GM18861 (cell line): Measurements from ENCODE around the gene ITGA2B.

ENCODE experiments used
- ATAC-seq: cut with Tn5 transposase; IDR thresholded peaks from one replicate; pipeline ENCODE4 v1.9.1; 2021; ENCODE audit not compliant: unreplicated experiment

Gene ITGA2B

GRCh38 chr17:44389281-44389680 lies at the start of gene ITGA2B:
Gene ITGA2B (minus strand): TSS chr17:44389649. CDS start chr17:44389473, 176 bp downstream.
- no peak for ATAC-seq

DNA sequence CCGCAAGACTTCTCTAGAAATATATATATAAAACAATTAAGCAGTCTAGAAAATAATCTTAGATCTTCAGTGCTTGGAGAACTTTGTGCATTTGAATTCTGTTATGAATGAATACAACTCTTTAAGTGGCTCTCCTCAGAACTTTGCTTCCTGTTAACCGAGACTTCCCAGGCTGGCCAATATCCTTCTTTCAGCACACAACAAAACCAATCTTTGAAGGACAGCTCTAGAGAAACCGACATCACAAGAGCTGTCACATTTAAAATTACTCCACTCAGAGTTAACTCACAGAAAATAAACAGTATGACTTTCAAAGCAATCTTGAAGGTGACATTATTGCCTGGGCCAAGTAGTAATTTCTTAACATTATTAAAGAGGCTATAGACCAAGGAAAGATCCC lies 49.7 kb upstream of the ITGA2B start:
- ATAC-seq: no peak

- no peak for ATAC-seq
These were observed 49.2 kb upstream of the ITGA2B start for GRCh38 chr17:44438636-44439035.

- no peak for ATAC-seq
These were observed 46.9 kb upstream of the ITGA2B start for GRCh38 chr17:44436336-44436735.

DNA sequence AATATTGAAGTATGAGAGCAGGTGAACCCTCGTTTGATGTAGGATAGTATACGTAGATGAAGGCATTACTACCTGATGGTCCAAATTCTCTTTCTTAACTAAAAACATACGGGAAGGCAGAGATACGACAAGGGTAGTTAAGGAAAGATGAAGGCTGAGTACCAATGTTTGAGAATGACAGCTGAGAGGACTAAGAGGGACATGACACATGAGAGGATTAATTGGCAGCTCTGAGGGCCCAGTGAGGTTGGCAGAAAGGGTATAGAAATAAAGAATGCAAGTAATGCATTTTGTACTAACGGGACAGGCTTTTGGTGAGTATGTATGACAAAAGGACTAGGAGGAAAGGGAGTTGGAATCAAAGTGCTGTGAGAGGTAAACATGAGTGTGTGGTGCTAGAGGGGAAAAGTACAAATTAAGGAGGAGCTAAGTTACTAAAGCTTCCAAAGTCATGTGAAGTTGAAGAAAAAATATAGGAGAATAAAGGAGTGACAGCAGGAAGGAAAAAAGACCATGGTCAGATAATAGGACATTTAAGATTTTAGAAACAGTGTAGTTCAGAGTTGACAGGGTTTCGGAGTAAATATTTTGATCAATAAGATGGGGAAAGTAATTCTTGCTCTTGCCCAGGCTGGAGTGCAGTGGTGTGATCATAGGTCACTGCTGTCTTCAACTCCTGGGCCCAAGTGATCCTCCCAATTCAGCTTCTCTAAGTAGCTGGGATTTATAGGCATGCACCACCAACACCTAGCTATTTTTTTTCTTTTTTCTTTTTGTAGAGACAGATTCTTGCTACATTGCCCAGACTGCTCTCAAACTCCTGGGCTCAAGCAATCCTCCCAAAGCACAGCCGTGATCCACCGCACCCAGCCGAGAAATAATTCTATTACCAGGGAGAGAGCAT lies 43.1 kb upstream of the ITGA2B start:
- ATAC-seq: no peak

DNA sequence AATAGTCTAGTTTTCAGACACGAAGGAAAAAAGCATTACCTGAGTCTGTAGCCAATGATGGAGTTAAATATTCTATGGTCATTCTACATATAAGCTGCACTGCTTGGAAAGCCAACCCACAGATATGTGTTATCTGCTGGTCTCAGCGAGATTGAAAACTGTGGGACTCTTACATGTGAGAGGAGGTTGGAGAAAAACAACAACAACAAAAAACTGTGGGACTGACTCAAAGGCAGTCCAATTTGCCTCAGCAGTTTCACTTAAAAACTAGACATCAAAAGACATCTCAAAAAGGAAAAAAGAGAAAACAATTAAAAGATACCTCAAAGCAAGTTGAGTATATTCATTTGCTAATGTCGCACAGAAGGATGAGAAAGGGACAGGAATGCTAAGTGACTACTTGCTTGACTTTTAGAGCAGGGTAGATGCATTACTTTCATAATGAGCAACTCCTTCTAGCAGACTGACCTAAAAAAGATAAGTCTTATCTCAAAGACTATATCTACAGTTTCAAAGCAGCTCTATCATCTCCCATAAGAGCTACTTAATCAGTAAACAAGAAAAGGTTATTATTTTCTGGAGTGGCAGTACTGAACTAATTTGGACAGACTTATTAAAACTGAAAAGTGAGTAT lies 35.5 kb upstream of the ITGA2B start:
- no peak for ATAC-seq

GRCh38 chr17:44417553-44417952 lies 28.1 kb upstream of the ITGA2B start:
- peak; percentile 56 for ATAC-seq

DNA sequence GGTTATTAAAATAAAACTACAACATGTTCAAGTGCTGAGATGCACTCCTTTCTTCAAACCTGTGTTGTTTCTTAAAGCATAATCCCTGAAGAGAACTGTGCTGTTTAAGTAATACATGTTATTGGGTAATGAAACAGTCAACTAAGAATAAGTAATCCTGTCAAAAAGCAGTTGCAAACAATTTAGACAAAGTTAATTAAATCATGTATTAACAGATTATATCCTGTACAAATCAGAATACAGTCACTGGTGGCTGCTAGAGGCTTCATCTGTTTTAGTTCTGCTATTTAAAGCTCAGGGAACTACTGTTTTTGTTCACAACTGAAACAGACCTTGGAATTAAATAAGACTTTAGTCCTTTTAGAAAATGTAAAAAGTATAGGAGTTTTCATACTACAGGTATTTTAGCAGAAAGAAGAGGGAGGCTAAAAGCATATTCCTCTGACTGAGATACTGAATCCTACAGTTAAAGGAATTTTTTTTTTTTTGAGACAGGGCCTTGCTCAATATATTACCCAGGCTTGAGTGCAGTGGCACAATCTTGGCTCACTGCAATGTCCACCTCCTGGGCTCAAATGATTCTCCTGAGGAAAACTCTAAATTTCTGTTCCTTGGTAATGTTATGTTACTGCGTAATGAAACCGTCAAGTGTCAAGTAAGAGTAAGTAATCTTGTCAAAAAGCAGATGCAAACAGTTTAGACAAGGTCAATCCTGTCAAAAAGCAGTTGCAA lies 27.3 kb upstream of the ITGA2B start:
- ATAC-seq: no peak

GRCh38 chr17:44414394-44415155 lies 25.1 kb upstream of the ITGA2B start:
- no peak for ATAC-seq

DNA sequence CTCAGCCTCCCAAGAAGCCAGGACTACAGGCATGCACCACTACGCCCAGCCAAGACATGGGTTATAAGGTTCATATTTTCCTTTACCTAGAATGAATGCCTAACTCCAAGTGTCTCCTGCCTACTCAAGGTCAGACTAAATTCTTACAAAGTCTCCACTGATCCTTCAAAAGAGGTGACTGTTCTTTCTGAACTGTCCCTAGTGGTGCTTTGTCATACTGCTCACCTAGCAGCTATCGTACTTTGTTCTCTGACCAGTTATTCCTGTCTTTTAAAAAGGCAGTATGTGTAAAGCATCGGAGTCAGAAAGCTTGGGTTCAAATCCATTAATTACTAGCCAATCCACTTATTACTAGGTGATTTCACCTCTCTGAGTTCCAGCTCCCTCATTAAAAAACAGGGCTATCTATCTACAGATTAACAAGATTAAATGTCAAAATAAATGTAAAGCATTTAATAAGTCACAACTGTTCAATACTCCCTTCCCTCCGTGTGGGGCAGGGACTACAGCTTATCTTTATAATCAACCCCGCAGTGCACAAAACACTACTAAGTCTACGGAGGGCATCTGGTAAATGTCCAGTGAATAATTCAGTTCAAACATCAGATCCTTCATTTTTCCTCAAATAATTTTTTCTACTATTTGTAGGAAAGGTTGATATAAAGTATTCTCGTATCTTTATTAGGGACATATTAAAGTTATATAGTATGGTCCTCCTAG lies 20.0 kb upstream of the ITGA2B start:
- ATAC-seq: no peak

DNA sequence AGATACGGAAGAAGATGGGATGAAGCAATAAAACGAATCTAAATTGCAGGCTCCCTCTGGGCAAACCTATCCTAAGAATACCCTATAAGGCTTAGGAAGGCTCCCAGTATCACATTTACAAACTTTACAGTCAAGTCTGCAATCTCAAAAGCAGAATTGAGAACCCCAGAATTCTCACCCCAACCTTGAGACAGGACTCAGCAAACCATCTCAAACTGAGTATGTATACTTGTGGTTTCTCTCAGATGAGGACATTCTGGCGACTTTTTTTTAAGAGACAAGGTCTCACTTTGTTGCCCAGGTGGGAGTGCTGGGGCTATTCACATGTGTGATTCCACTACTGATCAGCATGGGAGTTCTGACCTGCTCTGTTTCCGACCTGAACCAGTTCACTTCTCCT lies 19.3 kb upstream of the ITGA2B start:
- no peak for ATAC-seq

DNA sequence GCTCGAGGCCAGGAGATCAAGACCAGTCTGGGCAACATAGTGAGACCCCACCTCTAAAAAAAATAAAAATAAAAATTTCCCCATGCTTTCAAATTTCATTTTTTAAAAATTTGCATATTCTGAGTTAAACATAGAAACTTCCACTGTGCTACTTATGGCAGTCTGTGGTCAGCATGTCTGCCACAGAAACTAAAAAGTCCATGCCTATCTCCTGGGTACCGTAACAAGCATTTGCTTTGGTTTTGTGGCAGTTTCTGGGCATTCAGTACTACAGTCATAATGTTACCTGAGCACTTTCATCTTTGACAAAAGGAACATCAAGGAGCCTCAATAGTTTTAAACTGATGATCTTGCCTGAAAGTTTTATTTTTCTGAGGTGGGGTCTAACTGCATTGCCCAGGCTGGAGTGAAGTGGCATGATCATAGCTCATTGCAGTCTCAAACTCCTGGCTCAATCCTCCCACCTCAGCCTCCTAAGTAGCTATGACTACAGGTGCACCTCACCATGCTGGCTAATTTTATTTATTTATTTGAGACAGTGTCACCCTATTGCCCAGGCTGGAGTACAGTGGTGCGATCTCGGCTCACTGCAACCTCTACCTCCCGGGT lies 13.2 kb upstream of the ITGA2B start:
- peak; percentile 74 for ATAC-seq

DNA sequence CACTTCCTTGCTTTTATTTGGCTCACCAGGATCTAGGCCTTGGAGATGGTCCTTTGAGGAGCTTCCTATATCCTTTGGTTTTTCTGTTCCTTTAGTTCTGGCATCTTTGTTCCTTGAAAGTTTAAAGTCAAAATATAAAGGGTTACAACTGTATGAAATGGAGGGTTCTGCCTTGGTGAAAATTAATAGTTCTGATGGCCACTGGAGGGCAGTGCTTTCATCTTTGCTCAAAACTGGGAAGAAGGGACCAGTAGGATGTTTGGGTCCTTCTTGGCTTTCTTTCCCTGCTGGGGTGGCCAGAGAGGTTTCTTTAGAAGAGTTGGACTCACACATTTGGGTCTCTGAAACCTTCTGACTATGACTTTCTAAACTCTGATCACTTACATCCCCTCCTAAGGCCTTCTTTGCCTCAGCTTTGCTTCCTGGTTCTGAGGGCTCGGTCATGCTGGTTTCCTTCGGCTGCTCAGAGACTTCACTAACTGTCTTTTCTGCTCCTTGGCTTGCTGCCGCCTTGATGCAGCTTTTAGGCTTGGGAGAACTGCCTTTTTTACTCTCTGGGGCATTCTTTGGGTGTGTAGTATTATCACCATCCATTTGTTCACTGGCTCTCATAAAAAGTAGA lies 10.9 kb upstream of the ITGA2B start:
- ATAC-seq: no peak

- no peak for ATAC-seq
These were observed 9.5 kb upstream of the ITGA2B start for GRCh38 chr17:44398692-44399691.

GRCh38 chr17:44397479-44398440 lies 8.3 kb upstream of the ITGA2B start:
- ATAC-seq: no peak

GRCh38 chr17:44396946-44397345 lies 7.5 kb upstream of the ITGA2B start:
- no peak for ATAC-seq

DNA sequence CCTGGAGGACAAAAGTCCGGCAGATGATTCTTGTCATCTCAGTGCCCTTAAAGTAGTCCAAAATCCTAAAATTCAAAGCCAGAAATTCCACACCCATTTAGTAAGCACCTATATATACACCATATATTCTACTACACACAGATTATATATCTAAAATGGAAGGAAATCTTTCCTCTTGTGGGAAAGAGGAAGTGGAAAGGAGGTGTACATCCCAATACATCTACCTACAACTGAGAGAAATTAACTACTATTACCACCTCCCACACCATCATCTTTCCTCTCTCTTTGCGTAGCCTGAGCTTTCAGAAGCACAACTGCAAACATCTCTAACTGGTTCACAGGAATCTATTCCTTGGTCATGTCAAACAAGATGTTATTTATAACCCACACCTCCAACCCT lies 5.4 kb upstream of the ITGA2B start:
- no peak for ATAC-seq
